ENCODE results near the gene GALNT11. TPM values are rescaled to one million over a fixed set of nuclear protein-coding genes. Genes with fewer than 3 reads are reported as not detected.

Gene GALNT11
- 22.4 and 30.5 TPM in 2 replicates for total RNA-seq (2014; rRNA removed; shearing (Covaris generic))

GRCh38 chr7:152025077-152025936 is at the start of gene GALNT11:
GALNT11 (plus strand) TSS chr7:152025674; CDS start chr7:152094228, 68,554 bp downstream.

Small RNAs within 50 kb of the gene (small RNA-seq; reads per million reads assigned to genes)
- gene RF00017, result not detected

Other genes with a start within 250 kb of the GALNT11 start
- 7.5 and 9.5 TPM in 2 replicates for gene PRKAG2, start 148.6 kb upstream of the GALNT11 start, total RNA-seq (2014; rRNA removed; shearing (Covaris generic))
- gene GALNTL5, start 69.2 kb upstream of the GALNT11 start, total RNA-seq (2014; rRNA removed; shearing (Covaris generic)), result not detected in 2 replicates

All from A375 (cell line).